GM11168 (cell line): ENCODE measurements around the gene CBX8.
"Not testable (repeated sequence)": the region's sequence is repeated elsewhere in the genome, so short reads cannot be mapped to it uniquely, and the experiment has no call there.

Experiments
- in situ Hi-C: fragments of 300-500 bp; cut with MboI; formaldehyde crosslinking; loops from one replicate; pipeline ENCODE4 v1.12.0; 2022; ENCODE audit warnings: low sequenced_read_pairs; ENCODE audit not compliant: unreplicated experiment

Gene CBX8

GRCh38 chr17:79765708-79766107 is 31.2 kb downstream of the CBX8 start:
- in situ Hi-C loops, result no loop called here

DNA sequence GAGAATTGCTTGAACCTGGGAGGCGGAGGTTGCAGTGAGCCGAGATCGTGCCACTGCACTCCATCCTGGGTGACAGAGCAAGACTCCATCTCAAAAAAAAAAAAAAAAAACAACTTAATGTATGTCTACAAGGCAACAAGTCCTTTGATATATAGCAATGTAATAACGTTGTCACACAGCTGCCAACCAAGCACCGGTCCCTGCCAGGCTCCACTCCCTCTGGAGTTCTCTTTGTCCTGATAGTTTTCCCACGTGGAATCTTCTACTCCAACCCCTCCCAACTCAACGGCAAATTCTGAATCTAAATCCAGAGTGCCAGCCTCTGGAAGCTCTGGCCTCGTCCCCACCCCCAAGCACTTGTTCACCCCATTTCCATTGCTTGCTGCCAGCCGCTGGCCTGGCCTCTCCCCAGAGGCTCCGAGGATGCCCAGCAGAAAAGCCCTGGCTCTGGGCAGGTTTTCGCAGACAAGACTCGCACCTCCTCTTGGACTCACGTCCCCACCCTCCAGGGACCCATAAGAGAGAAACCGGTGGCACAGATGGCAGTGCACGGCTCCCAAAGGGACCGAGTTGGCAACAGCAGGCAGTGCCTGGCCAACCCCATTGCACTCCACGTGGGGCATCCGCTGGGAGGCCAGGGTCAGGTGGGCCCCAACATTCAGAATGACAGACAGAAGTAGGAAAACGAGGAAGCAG is 34.8 kb downstream of the CBX8 start:
- in situ Hi-C loops, result no loop called here

DNA sequence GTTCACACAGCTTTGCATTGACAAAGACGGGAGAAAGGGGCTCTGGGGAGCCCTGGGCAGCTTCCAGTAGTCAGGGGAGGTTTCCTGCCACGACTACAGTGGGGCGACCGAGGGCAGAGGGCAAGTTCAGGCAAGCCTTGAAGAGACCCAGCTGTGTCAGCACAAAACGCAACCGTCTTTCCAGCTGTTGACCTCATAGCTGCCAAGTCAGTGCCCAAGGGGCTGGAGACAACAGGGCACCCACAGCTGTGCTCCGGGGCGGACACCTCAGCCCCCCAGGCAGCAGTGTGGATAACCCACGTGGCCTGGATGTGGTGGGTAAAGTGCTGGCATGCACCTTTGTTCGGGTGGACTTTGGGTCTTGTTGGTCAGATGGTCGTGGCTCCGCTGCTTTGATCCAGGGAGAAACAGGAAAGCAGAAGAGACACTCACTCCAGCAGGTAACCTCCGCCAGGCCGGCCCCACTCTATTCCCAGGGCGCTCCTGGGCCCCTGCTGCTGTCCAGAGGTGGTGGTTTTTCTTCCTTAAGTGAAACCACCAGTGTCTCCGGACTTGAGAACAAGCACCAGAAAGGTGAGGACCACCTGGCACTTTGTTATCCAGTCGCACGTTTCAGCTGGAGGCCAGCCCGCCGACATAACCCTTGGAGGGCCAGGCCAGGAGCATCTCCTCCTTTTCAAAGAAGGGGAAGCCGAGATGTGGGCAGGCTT is 36.5 kb downstream of the CBX8 start:
- in situ Hi-C loops, result no loop called here

- in situ Hi-C loops, result no loop called here
Observed at GRCh38 chr17:79758271-79758670, 38.6 kb downstream of the CBX8 start.

GRCh38 chr17:79757140-79757745 is 39.6 kb downstream of the CBX8 start:
- in situ Hi-C loops, result no loop called here

GRCh38 chr17:79755591-79755990 is 41.3 kb downstream of the CBX8 start:
- in situ Hi-C loops, result no loop called here

DNA sequence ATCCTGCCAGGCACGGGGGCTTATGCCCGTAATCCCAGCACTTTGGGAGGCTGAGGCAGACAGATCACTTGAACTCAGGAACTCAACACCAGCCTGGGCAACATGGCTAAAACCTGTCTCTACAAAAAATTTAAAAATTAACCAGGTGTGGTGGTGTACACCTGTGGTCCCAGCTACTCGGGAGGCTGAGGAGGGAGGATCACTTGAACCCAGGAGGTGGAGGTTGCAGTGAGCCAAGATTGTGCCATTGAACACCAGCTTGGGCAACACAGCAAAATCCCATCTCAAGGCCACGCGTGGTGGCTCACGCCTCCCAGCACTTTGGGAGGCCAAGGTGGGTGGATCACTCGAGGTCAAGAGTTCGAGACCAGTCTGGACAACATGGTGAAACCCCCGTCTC is 42.0 kb downstream of the CBX8 start:
- in situ Hi-C loops, result not testable (repeated sequence)

DNA sequence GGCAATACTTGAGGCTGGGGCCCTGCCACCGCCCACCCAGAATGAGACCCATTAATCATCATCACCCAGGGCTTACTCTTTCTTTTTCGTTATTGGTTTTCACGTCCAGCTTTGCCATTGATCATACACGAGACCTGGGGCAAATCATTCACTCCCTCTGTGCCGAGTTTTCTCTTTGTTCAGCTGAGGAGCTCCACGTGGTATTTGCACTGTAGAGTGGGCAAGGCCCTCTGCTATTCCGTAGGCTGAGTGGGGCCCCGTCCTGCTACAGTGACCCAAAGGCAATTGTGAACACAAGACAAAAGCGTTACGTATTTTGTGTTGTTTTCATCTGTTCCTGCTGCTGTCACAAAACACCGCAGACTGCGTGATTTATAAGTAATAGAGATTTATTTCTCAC is 42.5 kb downstream of the CBX8 start:
- in situ Hi-C loops, result no loop called here

DNA sequence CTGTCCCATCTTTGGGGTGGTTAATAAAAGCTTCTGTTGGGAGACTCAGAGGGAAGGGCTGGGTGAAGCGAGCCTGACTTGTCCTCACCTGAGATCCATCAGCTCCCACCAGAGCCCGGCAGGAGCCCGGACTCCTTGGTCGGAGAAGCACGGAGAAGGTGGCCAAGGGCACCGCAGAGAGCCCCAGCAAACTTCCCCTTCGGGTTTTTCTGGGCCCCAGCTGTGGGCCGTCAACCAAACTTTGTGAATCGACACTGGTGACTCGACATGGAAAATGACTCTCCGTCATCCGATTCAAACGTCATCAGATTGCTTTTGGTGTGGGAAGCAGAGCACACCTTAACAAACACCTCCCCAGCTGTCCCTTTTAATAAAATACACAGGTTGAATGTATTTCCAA is 44.7 kb downstream of the CBX8 start:
- in situ Hi-C loops, result no loop called here

DNA sequence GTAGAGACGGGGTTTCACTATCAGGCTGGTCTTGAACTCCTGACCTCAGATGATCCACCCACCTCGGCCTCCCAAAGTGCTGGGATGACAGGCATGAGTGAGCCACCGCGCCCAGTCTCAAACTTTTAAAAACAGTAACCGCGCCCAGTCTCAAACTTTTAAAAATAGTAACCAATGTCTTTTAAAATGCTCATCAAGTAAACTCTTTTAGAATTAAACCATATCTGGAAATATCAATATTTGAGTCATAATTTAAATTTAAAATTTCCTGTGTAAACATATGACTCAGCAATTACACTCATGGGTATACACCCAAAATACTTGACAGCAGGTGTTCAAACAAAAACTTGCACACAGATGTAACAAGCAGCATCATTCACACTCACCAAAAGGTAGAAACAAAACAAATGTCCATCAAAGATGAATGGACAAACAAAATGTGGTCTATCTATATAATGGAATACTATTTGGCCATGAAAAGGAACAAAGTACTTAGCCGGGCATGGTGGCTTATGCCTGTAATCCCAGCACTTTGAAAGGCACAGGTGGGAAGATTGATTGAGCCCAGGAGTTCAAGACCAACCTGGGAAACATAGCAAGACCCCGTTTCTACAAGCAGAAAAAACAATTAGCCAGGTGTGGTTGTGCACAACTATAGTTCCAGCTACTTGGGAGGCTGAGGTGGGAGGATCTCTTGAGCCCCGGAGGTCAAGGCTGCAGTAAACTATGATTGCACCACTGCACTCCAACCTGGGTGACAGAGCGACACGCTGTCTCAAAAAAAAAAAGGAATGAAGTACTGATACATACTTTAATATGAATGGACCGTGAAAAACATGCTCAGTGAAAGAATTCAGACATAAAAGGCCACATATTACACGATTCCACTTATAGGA is 46.0 kb downstream of the CBX8 start:
- in situ Hi-C loops, result no loop called here

DNA sequence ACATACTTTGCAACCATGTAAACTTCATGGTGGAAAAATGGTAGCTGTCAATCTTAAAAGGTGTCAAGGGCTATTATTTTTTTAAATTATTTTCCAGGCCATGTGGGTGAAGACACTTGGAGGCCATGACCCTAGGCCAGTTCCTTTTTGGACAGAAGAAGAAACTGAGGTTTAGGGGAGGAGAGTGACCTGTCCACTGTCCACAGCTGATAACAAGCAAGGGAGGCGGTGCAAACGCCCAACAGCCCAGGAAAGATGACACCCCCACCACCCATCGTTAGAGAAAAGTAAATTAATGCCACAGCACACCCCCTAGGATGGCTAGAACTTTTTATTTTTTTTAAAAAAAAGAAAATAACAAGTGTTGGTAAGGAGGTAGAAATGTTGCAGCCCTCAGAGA is 46.9 kb downstream of the CBX8 start:
- in situ Hi-C loops, result no loop called here

- in situ Hi-C loops, result no loop called here
Observed at GRCh38 chr17:79749156-79749815, 47.6 kb downstream of the CBX8 start.

DNA sequence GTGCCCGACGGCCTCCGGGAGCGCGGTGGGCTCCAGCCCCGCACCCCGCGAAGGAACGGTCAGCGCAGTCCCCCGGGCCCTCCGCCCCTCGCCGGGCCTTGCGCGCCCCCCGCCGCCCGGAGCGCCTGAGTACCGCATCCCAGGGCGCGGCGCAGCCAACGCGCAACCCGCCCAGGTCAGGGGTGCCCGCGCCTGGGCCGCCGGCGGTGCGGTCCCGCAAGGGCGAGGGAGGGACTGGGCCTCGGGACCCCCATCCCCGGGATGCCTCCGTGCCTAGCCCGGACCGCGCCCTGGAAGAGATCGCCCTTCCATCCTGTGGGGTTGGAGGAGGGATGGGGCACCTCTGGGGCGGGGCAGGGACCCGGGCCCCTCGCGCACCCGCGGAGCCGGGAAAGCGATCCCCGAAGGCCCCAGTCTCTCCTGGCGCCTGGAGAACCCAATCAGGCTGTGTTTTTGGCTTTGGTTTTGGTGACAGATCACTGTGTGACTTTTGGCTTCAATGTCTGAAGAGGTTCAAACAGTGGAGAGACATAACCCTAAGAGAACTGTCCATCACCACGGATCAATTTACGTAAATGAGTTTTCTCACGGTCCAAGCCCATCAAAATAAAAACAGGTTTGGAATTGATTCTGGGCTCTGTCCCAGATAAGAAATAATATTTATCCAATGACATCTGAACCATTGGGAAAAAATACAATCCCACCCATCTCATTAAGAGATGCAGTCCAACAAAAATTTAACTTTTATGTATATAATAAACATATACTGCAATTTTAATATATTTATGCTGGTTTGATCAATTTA is 48.4 kb downstream of the CBX8 start:
- in situ Hi-C loops, result no loop called here

GRCh38 chr17:79747508-79748294 is 49.2 kb downstream of the CBX8 start:
- in situ Hi-C loops, result no loop called here

DNA sequence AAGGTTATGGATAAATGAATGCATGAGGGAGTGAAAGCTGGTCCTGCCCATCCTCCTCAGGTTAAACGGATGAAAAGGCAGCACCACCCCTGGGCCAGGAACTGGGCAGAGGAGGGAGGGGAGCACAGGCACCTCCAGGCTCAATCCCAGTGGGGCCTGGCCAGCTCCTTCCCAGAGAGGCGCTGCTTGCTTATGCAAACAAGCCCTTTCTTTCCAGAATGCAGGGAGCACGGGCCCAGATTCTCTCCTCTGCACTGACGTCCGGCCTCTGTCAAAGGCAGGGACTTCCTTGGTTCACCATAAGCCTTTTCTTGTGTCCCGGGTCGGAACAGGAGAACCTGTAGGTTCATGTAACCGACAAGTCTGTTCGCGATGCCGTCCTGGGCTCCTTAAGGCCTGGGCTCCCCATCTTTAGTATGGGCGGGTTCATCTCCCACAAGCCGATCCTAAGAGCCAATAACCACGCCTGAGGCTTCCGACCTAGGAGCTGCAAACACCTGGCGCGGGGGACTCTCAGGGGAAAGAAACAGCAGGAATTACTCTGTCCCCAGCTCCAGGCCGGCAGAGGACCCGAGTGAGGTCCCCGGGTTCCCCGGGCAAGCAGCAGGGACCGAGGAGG is 49.9 kb downstream of the CBX8 start:
- in situ Hi-C loops, result no loop called here

DNA sequence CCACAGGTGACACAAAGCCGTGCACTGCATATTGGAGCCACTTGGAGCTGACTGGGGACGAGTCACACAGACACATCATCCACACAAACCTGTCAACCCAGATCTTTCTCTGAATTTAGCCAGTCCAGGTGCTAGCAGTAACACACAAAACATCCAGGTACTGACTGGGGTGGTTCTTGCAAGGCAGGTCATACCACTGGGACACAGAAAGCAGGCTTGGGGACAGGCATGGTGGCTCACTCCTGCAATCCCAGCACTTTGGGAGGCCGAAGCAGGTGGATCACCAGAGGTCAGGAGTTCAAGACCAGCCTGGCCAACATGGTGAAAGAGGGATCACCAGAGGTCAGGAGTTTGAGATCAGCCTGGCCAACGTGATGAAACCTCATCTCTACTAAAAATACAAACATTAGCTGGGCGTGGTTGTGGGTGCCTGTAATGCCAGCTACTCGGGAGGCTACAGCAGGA is 51.2 kb downstream of the CBX8 start:
- in situ Hi-C loops, result no loop called here

GRCh38 chr17:79743614-79744013 is 53.3 kb downstream of the CBX8 start:
- in situ Hi-C loops, result no loop called here

GRCh38 chr17:79742951-79743476 is 53.9 kb downstream of the CBX8 start:
- in situ Hi-C loops, result no loop called here
